ENCODE measurements around the gene SKP1.

GRCh38 chr5:134139891-134140469 lies 36.8 kb downstream of the SKP1 start:
- no peak for TF ChIP-seq PAX5 (IDR thresholded peaks at IDR 0.05; ENCODE audit: insufficient read depth, low read length, severe bottlenecking)
- no peak for TF ChIP-seq TAF1 (IDR thresholded peaks at IDR 0.05; ENCODE audit: low read depth, low read length)

Measured in GM12891 (cell line).